OCI-LY3 (cell line): Measurements from ENCODE around the gene COL12A1.
A peak's percentile ranks its signal among the peaks of the same experiment; 100 is the strongest.

ENCODE experiments used
- H2AFZ ChIP-seq: fragments of 200-600, 300-600 bp; shearing (Covaris generic); 2 replicates; pipeline ENCODE4 v1.6.0; 2014; ENCODE audit warnings: antibody characterized with exemption, low read depth, low read length
- H3K27ac ChIP-seq: fragments of 200-600, 300-600 bp; sonication (generic); 2 replicates; pipeline ENCODE4 v1.5.1; 2014; ENCODE audit warnings: mild to moderate bottlenecking, low read length, moderate library complexity, mixed read lengths
- H3K27me3 ChIP-seq: fragments of 200-600, 300-600 bp; sonication (generic); 2 replicates; pipeline ENCODE4 v1.6.1; 2014; ENCODE audit warnings: low read depth, low read length, mixed read lengths
- H3K36me3 ChIP-seq: fragments of 200-600, 300-600 bp; sonication (generic); replicated peaks from 2 replicates; pipeline ENCODE3; 2014; ENCODE audit warnings: low read depth, low read length, mixed read lengths
- H3K4me1 ChIP-seq: fragments of 300-600, 200-600 bp; sonication (generic); 2 replicates; pipeline ENCODE4 v1.6.1; 2014; ENCODE audit warnings: low read length, mixed read lengths
- H3K4me2 ChIP-seq: fragments of 200-600, 300-600 bp; sonication (generic); 2 replicates; pipeline ENCODE4 v1.6.1; 2014; ENCODE audit warnings: low read length, mixed read lengths
- H3K4me3 ChIP-seq: fragments of 300-600, 200-600 bp; sonication (generic); 2 replicates; pipeline ENCODE4 v1.5.1; 2014; ENCODE audit warnings: antibody characterized with exemption, mild to moderate bottlenecking, low read length, moderate library complexity
- H3K79me2 ChIP-seq: fragments of 300-600, 200-600 bp; shearing (Covaris generic); 2 replicates; pipeline ENCODE4 v1.6.1; 2014; ENCODE audit warnings: mild to moderate bottlenecking, low read length, mixed read lengths
- H3K9ac ChIP-seq: fragments of 300-600, 200-600 bp; shearing (Covaris generic); 2 replicates; pipeline ENCODE4 v1.6.0; 2014; ENCODE audit warnings: mild to moderate bottlenecking, low read length, moderate library complexity
- H3K9me3 ChIP-seq: fragments of 200-600, 300-600 bp; shearing (Covaris generic); 2 replicates; pipeline ENCODE4 v1.6.1; 2014; ENCODE audit warnings: low read length, mixed read lengths; ENCODE audit not compliant: insufficient read depth
- H4K20me1 ChIP-seq: fragments of 200-600, 300-600 bp; sonication (generic); 2 replicates; pipeline ENCODE4 v1.6.1; 2016; ENCODE audit warnings: low read length, mixed read lengths; ENCODE audit not compliant: insufficient read depth
- CTCF ChIP-seq: fragments of 200-600, 300-600 bp; sonication (generic); IDR thresholded peaks from 2 replicates; pipeline ENCODE4 v1.5.1; 2014; ENCODE audit warnings: antibody characterized with exemption, low read length, low read depth
- EZH2phosphoT487 ChIP-seq: fragments of 200-600 bp; shearing (Covaris generic); IDR thresholded peaks from 2 replicates; pipeline ENCODE4 v1.6.1; 2018; ENCODE audit warnings: antibody characterized with exemption, mixed run types, low read depth

Gene COL12A1

GRCh38 chr6:75085931-75086635 is 119.8 kb downstream of the COL12A1 start:
- no peaks in the 10 kb centered on the region for H3K36me3 ChIP-seq
- H3K4me3 ChIP-seq, result no peak overlapping the region
- H3K9me3 ChIP-seq, result no peaks in the 10 kb centered on the region
- H3K4me2 ChIP-seq, result peak overlapping the region; percentile 29; the same call in 1 of the 2 replicates
- H3K79me2 ChIP-seq, result no peaks in the 10 kb centered on the region
- H3K27me3 ChIP-seq, result no peaks in the 10 kb centered on the region
- H2AFZ ChIP-seq, result peak overlapping the region; percentile 72; the same call in 1 of the 2 replicates
- no peak overlapping the region for H3K9ac ChIP-seq
- TF ChIP-seq CTCF (no peak), EZH2phosphoT487 (no peak)
- no peaks in the 10 kb centered on the region for H4K20me1 ChIP-seq
- H3K4me1 ChIP-seq, result peaks cover 16% of the 10 kb centered on the region
- no peak overlapping the region for H3K27ac ChIP-seq

GRCh38 chr6:75084872-75085381 is 120.9 kb downstream of the COL12A1 start:
- H3K36me3 ChIP-seq, result no peaks in the 10 kb centered on the region
- no peak overlapping the region for H3K4me3 ChIP-seq
- TF ChIP-seq CTCF, result no peak
- TF ChIP-seq EZH2phosphoT487, result no peak
- H3K27ac ChIP-seq, result no peak overlapping the region
- H3K9ac ChIP-seq, result no peak overlapping the region
- H3K4me1 ChIP-seq, result peaks cover 19% of the 10 kb centered on the region
- H3K27me3 ChIP-seq, result no peaks in the 10 kb centered on the region
- no peaks in the 10 kb centered on the region for H3K79me2 ChIP-seq
- H2AFZ ChIP-seq, result no peak overlapping the region
- H3K9me3 ChIP-seq, result no peaks in the 10 kb centered on the region
- H3K4me2 ChIP-seq, result no peak overlapping the region
- H4K20me1 ChIP-seq, result no peaks in the 10 kb centered on the region

- no peaks in the 10 kb centered on the region for H4K20me1 ChIP-seq
- H3K79me2 ChIP-seq, result no peaks in the 10 kb centered on the region
- no peak overlapping the region for H3K27ac ChIP-seq
- H3K4me1 ChIP-seq, result peaks cover 19% of the 10 kb centered on the region
- H3K4me3 ChIP-seq, result no peak overlapping the region
- TF ChIP-seq CTCF, result no peak
- no peaks in the 10 kb centered on the region for H3K27me3 ChIP-seq
- H2AFZ ChIP-seq, result no peak overlapping the region
- no peaks in the 10 kb centered on the region for H3K9me3 ChIP-seq
- H3K36me3 ChIP-seq, result no peaks in the 10 kb centered on the region
- no peak overlapping the region for H3K4me2 ChIP-seq
- H3K9ac ChIP-seq, result no peak overlapping the region
These were observed 121.8 kb downstream of the COL12A1 start for GRCh38 chr6:75084018-75084417.

GRCh38 chr6:75081921-75082320 is 123.9 kb downstream of the COL12A1 start:
- H3K27ac ChIP-seq, result no peak overlapping the region
- H3K4me3 ChIP-seq, result no peak overlapping the region
- no peaks in the 10 kb centered on the region for H3K36me3 ChIP-seq
- no peaks in the 10 kb centered on the region for H3K27me3 ChIP-seq
- H3K9me3 ChIP-seq, result no peaks in the 10 kb centered on the region
- TF ChIP-seq EZH2phosphoT487, result no peak
- no peak for TF ChIP-seq CTCF
- H3K79me2 ChIP-seq, result no peaks in the 10 kb centered on the region
- H2AFZ ChIP-seq, result no peak overlapping the region
- no peak overlapping the region for H3K9ac ChIP-seq
- peaks cover 20% of the 10 kb centered on the region for H3K4me1 ChIP-seq
- H3K4me2 ChIP-seq, result no peak overlapping the region; the same call in 1 of the 2 replicates
- no peaks in the 10 kb centered on the region for H4K20me1 ChIP-seq
